ENCODE data around the gene CGB7. TPM values are rescaled to one million over a fixed set of nuclear protein-coding genes. Genes with fewer than 3 reads are reported as not detected.

The CGB7 gene
- total RNA-seq: not detected
- long read RNA-seq, donor 1, partial matches to known transcripts: 0 of 1 reads
- long read RNA-seq, donor 1, other reads (novel, unspliced or antisense): 1 of 1 reads
- long read RNA-seq, donor 2: 0 reads

GRCh38 chr19:49057636-49058234 is at the start of gene CGB7:
Gene CGB7, minus strand, starts transcription at chr19:49057749. Its CDS starts 2,374 bp downstream, at chr19:49055375.
- intact Hi-C loops (cut with DNase I): no loop called here
- DNase-seq (ENCODE audit: low spot score): peak; percentile 87

GRCh38 chr19:49106648-49107135 is 49.1 kb upstream of the CGB7 start:
- intact Hi-C loops (cut with DNase I): no loop called here
- DNase-seq (ENCODE audit: low spot score): no peak

- intact Hi-C loops (cut with DNase I): no loop called here
- no peak for DNase-seq (ENCODE audit: low spot score)
These were observed 46.8 kb upstream of the CGB7 start for GRCh38 chr19:49104229-49104864.

GRCh38 chr19:49103331-49104085 is 46.0 kb upstream of the CGB7 start:
- no peak for DNase-seq (ENCODE audit: low spot score)
- intact Hi-C loops (cut with DNase I): no loop called here

- no peak for DNase-seq (ENCODE audit: low spot score)
- intact Hi-C loops (cut with DNase I): no loop called here
These were observed 44.8 kb upstream of the CGB7 start for GRCh38 chr19:49102303-49102702.

GRCh38 chr19:49101160-49101559 is 43.6 kb upstream of the CGB7 start:
- DNase-seq (ENCODE audit: low spot score): no peak
- intact Hi-C loops (cut with DNase I): no loop called here

GRCh38 chr19:49098795-49099194 is 41.2 kb upstream of the CGB7 start:
- intact Hi-C loops (cut with DNase I): loop anchor here in 1 of 2 donors (5.0 kb wide), 1 partner anchor 104 kb away; no protein-coding TSS in a partner anchor
- DNase-seq (ENCODE audit: low spot score): no peak

- intact Hi-C loops (cut with DNase I): loop anchor here in 1 of 2 donors (5.0 kb wide), 1 partner anchor 105 kb away; no protein-coding TSS in a partner anchor
- no peak for DNase-seq (ENCODE audit: low spot score)
These were observed 40.1 kb upstream of the CGB7 start for GRCh38 chr19:49097453-49098288.

GRCh38 chr19:49094505-49095482 is 37.2 kb upstream of the CGB7 start:
- DNase-seq (ENCODE audit: low spot score): no peak
- intact Hi-C loops (cut with DNase I): loop anchor here in 1 of 2 donors (5.0 kb wide), 1 partner anchor 108 kb away; no protein-coding TSS in a partner anchor

GRCh38 chr19:49092686-49093085 is 35.1 kb upstream of the CGB7 start:
- no peak for DNase-seq (ENCODE audit: low spot score)

GRCh38 chr19:49091391-49092038 is 34.0 kb upstream of the CGB7 start:
- DNase-seq (ENCODE audit: low spot score): no peak
- intact Hi-C loops (cut with DNase I): no loop called here

More at GRCh38 chr19:49092686-49093085, 35.1 kb upstream of the CGB7 start:
- intact Hi-C loops (cut with DNase I): no loop called here

- intact Hi-C loops (cut with DNase I): no loop called here
- no peak for DNase-seq (ENCODE audit: low spot score)
These were observed 28.7 kb upstream of the CGB7 start for GRCh38 chr19:49086296-49086695.

GRCh38 chr19:49085868-49086232 is 28.3 kb upstream of the CGB7 start:
- intact Hi-C loops (cut with DNase I): no loop called here
- no peak for DNase-seq (ENCODE audit: low spot score)

GRCh38 chr19:49085020-49085867 is 27.7 kb upstream of the CGB7 start, which contains the start of gene SNRNP70:
Gene SNRNP70, plus strand, starts transcription at chr19:49085451. Its CDS starts 964 bp downstream, at chr19:49086415.
- peak; percentile 100 for DNase-seq (ENCODE audit: low spot score)
- intact Hi-C loops (cut with DNase I): no loop called here

GRCh38 chr19:49084206-49085019 is 26.9 kb upstream of the CGB7 start:
- DNase-seq (ENCODE audit: low spot score): no peak
- intact Hi-C loops (cut with DNase I): no loop called here

- intact Hi-C loops (cut with DNase I): no loop called here
- no peak for DNase-seq (ENCODE audit: low spot score)
These were observed 23.7 kb upstream of the CGB7 start for GRCh38 chr19:49081273-49081672.
